Effector memory CD8-positive, alpha-beta T cell (primary cell): ENCODE results near the gene ASB12.
"Not testable (repeated sequence)": the region's sequence is repeated elsewhere in the genome, so short reads cannot be mapped to it uniquely, and the experiment has no call there.

ENCODE experiments used
- ATAC-seq: fragments of 150-1000 bp; cut with Tn5 transposase; replicated peaks from 2 replicates; pipeline ENCODE4 v1.10.0; 2021; ENCODE audit warnings: mild to moderate bottlenecking, moderate library complexity
- DNase-seq, 3 experiments: peaks; one replicate each; pipeline ENCODE4 v3.0.0; 2021
- H3K27ac Mint-ChIP-seq, 2 donors: one replicate each; pipeline ENCODE4 v1.8.0; 2022; ENCODE audit warnings: mild to moderate bottlenecking in 2 of 2, mixed read lengths in 2 of 2, moderate library complexity in 2 of 2
- H3K27me3 Mint-ChIP-seq, 2 donors: one replicate each; pipeline ENCODE4 v1.8.0; 2022; ENCODE audit warnings: mixed read lengths in 2 of 2
- H3K36me3 Mint-ChIP-seq: one replicate; pipeline ENCODE4 v1.8.0; 2022; ENCODE audit warnings: mild to moderate bottlenecking, moderate library complexity, mixed read lengths; ENCODE audit not compliant: insufficient read depth
- H3K4me1 Mint-ChIP-seq, 2 donors: one replicate each; pipeline ENCODE4 v1.8.0; 2022; ENCODE audit warnings: low read depth in 2 of 2, mixed read lengths in 2 of 2
- H3K4me3 Mint-ChIP-seq, 2 donors: one replicate each; pipeline ENCODE4 v1.8.0; 2022; ENCODE audit warnings: mild to moderate bottlenecking in 2 of 2, mixed read lengths in 2 of 2, moderate library complexity in 2 of 2
- H3K9me3 Mint-ChIP-seq, 2 donors: one replicate each; pipeline ENCODE4 v1.8.0; 2022; ENCODE audit warnings: mixed read lengths in 2 of 2
- total RNA-seq, 9 experiments: gene quantifications; one replicate each; lab custom pipeline; 2026; lab: John Stamatoyannopoulos, UW

ASB12 gene, protein sequence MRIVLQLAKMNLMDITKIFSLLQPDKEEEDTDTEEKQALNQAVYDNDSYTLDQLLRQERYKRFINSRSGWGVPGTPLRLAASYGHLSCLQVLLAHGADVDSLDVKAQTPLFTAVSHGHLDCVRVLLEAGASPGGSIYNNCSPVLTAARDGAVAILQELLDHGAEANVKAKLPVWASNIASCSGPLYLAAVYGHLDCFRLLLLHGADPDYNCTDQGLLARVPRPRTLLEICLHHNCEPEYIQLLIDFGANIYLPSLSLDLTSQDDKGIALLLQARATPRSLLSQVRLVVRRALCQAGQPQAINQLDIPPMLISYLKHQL
- 0 to 0.13 (median 0) reads per million in 9 experiments for total RNA-seq

DNA sequence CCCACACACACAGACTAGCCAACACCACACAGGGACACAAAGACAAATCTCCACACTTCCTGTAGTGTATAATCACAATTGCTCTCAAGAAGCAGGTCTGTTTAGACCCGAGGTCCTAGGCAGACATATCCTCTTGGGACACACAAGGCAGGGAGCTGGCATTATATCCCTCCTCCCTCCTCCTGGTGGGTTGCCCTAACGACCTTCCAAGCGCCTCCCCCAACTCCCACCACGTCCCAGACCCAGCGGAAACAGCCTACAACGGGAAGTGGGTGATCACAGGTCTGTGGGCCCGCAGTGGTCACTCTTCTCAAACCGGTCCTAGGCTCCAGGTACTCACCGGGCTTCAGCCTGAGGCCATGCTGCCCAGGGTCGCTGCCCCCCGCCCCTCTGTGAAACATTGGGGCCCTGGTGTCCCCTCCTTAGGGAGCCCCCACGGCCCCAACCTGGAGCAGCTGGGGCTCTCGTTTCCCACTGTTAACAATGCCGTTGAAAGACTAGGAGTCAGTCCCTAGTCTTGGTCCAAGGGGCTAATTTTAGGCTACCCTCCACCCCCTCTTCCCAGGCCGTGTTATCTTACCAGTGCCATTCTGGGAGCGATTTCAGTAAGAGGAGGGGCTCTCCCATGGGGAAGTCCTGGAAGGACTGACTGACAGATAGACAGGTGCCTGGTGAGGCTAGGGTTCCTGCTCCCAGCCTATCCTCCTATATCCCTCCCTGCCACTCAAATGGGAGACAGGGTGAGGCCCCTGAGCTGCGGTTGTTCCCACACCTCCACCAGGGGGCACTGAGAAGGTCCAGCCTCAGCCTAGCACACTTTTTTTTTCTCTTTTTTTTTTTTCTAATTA lies at the start of gene ASB12:
Gene ASB12, minus strand, starts transcription at position 485 of the 848 bp plus-strand sequence. CDS start 4,957 bp downstream, outside the sequence.
- H3K27me3 Mint-ChIP-seq, result no peaks in the 10 kb centered on the region
- no peaks in the 10 kb centered on the region for H3K36me3 Mint-ChIP-seq
- no peaks in the 10 kb centered on the region for H3K9me3 Mint-ChIP-seq
- ATAC-seq (no peak), DNase-seq (no peak)
- no peaks in the 10 kb centered on the region for H3K4me1 Mint-ChIP-seq
- no peak within 1 kb of the TSS for H3K27ac Mint-ChIP-seq
- H3K4me3 Mint-ChIP-seq, result no peak within 1 kb of the TSS

DNA sequence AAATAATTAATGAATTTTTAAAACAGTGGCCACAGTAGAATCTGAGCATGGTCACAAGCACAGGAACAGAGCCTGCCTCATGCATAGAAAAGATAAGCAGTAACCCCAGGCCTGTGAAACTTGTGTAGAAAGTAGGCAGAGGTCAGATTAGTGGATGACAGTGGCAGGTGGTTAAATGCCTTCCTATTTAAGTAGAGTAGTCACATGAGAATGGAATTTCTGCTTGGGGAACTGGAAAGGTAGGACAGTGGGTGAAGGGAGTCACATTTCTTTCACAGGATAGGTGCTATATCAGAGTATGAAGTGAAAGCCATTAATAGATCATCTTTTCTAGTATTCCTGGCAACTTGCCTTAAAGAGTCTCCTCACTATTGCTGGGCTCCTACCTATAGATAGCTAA lies 34.9 kb upstream of the ASB12 start:
- H3K36me3 Mint-ChIP-seq, result no peaks in the 10 kb centered on the region
- no peaks in the 10 kb centered on the region for H3K9me3 Mint-ChIP-seq
- no peaks in the 10 kb centered on the region for H3K27me3 Mint-ChIP-seq
- H3K4me1 Mint-ChIP-seq, result no peaks in the 10 kb centered on the region
- no peak overlapping the region for H3K4me3 Mint-ChIP-seq
- ATAC-seq (no peak), DNase-seq (no peak)
- no peak overlapping the region for H3K27ac Mint-ChIP-seq

DNA sequence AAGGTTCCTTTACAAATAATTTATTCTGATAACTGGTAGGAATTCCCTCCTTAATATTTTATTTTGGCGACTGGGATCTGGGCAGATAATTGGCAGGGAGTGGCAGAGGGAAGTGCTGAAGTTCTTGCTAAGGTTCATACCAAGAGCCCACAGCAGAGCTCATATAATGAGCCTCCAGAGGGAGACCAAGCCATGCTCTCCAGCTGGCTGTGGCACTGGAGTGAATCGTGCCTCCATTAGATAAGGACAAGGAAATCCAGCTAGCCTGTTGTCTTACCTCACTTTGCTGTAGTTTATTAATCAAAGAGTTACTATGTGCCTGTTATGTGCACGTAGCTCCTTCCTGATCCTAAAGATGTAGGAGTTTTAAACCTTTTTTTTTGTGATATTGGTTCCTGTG lies 1.3 kb downstream of the ASB12 start:
- Mint-ChIP-seq H3K27me3 (no peaks in the 10 kb centered on the region), H3K36me3 (no peaks in the 10 kb centered on the region), H3K4me1 (no peaks in the 10 kb centered on the region), H3K27ac (no peak overlapping the region), H3K4me3 (no peak overlapping the region), H3K9me3 (no peaks in the 10 kb centered on the region)
- DNase-seq, result no peak
- ATAC-seq, result no peak

DNA sequence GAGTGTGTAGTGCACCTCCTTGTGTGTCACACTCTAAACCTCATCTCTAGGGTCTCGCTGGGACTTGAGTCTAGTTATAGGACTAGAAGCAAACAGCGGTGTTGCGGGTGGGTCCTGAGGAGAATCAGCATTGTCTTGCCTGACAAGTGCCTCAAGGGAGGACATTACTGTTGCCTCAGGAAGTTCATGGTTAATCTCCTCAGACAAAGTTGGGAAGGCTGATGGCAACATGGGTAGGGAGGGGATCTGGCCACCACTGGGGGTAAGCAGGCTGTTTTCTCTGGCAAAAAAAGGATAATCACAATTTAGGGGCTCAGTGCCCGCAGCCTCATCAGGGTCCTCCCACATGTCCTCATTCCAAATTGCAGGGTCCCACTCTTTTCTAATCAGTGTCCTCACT lies 12.4 kb downstream of the ASB12 start:
- H3K4me1 Mint-ChIP-seq, result no peaks in the 10 kb centered on the region
- no peaks in the 10 kb centered on the region for H3K27me3 Mint-ChIP-seq
- H3K4me3 Mint-ChIP-seq, result no peak overlapping the region
- no peaks in the 10 kb centered on the region for H3K36me3 Mint-ChIP-seq
- H3K27ac Mint-ChIP-seq, result no peak overlapping the region
- no peaks in the 10 kb centered on the region for H3K9me3 Mint-ChIP-seq
- ATAC-seq, result no peak
- no peak for DNase-seq

DNA sequence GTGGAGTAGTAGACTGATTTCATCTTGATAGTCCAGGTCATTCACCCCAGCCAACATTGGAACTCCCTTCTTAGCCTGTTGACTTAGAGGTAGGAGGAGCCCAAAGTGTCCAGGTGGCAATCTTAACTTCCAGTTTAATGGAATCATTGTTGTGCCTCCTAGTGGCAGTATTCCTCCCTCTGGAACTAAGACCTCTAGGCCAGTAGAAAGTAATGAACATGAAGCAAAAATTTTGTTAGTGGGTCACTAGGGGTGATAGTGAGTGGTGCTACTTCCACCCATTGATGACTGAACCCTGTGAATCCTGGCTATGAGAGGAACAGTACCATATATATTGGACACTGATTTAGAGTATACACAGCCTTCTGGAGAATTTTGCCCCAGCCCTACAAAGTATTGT lies 16.4 kb downstream of the ASB12 start:
- not testable (repeated sequence) for H3K27me3 Mint-ChIP-seq, ATAC-seq, H3K4me3 Mint-ChIP-seq, H3K4me1 Mint-ChIP-seq, H3K9me3 Mint-ChIP-seq, H3K27ac Mint-ChIP-seq, H3K36me3 Mint-ChIP-seq, DNase-seq

DNA sequence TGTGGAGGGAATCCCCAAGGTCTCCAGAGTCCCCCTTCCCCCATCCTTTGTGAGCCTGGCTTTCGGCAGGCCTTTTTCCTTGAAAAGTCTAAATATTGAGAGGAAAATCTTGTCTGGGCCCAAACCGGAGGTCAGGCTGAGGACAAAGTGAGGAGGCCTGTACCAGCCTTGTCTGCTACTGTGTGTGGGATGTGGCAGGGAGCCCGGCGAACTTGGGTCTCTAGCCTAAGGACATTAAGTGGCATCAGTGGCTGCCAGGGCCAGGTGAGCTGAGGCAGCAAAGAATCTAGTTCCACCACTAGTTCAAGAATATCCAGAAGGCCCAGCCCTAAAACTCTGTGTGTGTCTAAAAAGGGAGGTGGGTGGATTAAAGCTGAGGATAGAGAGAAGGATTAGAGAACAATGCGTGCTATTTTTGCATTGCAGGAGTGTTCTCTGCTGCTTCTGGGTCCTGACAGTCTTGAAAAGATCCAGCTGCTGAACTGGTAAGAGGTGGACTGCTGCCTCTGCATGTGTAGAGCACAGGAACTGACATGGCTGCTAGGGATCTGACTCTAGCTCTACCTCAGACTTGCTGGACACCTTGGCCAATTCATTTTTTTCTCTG lies 23.7 kb downstream of the ASB12 start:
- H3K27ac Mint-ChIP-seq, result peak overlapping the region; percentile 90 to 94
- no peaks in the 10 kb centered on the region for H3K9me3 Mint-ChIP-seq
- peaks cover 5 to 8% of the 10 kb centered on the region in 2 donors for H3K4me1 Mint-ChIP-seq
- H3K36me3 Mint-ChIP-seq, result peaks cover 13% of the 10 kb centered on the region
- no peaks in the 10 kb centered on the region for H3K27me3 Mint-ChIP-seq
- ATAC-seq (no peak), DNase-seq (no peak)
- H3K4me3 Mint-ChIP-seq, result peak overlapping the region; percentile 86 to 91

DNA sequence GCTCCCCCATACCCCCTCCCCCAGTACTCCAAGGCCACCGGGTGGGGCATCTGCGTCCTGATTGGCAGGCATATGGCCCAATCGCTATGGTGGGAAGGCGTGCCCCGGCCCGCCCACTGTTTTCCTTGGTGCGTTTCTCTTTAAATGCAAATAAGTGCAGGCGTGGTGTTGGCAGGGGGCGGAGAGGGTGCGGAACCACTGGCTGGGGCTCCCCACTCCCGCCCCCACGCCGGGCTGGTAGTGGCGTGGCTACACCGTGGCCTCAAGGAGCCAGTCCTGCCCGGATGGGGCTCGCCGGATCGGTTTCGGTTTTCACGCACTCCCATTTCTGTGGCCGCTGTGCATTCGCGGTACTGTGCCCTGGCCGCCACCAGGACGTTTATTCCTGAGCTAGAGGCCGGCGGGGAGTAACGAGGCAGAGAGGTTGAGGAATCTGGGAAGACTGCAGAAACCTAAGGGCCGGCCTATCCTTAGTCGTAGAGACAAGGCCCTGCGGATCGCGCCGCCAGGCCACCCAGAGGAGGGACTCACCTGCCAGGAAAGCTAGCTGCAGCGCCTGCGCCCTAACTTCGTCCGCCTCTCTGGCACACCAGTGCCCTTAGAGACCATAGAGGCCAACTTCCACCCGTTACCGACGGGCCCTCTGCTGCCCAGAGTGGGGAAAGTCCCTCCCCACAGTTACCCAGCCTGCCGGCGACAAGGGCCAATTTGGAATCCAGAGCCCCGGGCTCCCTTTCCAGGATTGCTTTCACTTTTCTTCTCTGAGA lies 24.5 kb downstream of the ASB12 start:
- H3K27me3 Mint-ChIP-seq, result no peaks in the 10 kb centered on the region
- peak overlapping the region; percentile 90 to 94 for H3K27ac Mint-ChIP-seq
- DNase-seq, result peak; percentile 81 to 82 (median 82)
- H3K4me3 Mint-ChIP-seq, result peak overlapping the region; percentile 86 to 91
- peaks cover 13% of the 10 kb centered on the region for H3K36me3 Mint-ChIP-seq
- H3K9me3 Mint-ChIP-seq, result no peaks in the 10 kb centered on the region
- peaks cover 5 to 8% of the 10 kb centered on the region in 2 donors for H3K4me1 Mint-ChIP-seq
- peak; percentile 85 for ATAC-seq

DNA sequence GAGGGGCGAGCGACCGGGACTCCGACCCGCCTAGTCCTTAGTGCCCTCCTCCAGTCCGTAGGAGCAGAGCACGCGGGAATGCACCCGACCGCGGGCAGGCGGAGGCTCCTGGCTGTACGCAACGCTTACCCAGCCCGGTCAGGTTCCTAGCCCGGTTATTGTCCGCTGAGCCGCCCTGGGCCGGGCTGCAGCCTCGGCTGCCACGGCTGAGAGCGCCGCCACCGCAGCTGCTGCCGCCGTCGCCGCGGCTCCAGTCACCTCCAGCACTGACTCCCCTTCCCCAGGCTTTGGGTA lies 25.0 kb downstream of the ASB12 start, which contains the start of gene AMER1:
Gene AMER1, minus strand, starts transcription at position 268 of the 294 bp plus-strand sequence. CDS start 12,422 bp downstream, outside the sequence.
- Mint-ChIP-seq H3K4me1 (peaks cover 5 to 8% of the 10 kb centered on the region in 2 donors), H3K4me3 (peak within 1 kb of the TSS; percentile 86 to 91), H3K36me3 (peaks cover 13% of the 10 kb centered on the region), H3K27me3 (no peaks in the 10 kb centered on the region), H3K9me3 (no peaks in the 10 kb centered on the region), H3K27ac (peak within 1 kb of the TSS; percentile 90 to 94)
- DNase-seq, result no peak
- peak; percentile 43 for ATAC-seq

DNA sequence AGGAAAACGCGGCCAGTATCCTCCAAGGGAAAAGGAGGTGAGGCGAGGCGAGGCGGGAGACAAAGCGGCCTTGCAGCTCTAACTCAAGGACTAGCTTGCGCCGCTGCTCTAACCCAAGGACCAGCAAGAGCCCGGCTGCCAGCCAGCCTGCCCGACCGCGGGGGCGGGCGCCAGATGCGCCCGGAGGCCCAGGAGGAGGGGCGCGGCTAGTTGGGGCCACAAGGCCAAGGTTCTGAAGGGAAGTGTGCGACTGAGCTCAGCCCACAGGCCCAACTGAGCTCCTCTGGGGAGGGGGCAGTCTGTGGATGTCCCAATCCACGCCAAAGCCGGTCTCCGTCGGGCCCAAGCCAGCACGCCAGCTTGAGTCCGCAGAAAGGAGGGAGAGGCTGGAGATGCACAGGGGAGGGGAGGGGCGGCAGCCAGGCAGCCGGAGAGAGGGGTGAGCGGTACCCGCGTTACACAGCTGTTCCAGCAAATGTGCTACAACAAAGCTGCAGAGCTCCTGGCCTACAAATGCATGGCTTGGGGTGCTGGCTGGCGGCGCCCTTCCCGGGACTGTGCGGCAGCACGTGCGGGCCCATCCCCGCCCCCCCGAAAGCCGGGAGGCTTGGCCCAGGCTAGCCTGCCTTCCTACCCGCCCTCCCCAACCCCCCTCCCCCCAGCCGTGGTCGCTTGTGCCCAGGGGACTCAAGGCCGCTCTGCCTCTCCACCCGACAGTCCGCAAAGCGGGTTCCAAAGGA lies 25.5 kb downstream of the ASB12 start:
- Mint-ChIP-seq H3K36me3 (peaks cover 13% of the 10 kb centered on the region), H3K4me3 (peak overlapping the region; percentile 86 to 91), H3K4me1 (peaks cover 5 to 11% of the 10 kb centered on the region in 2 donors), H3K9me3 (no peaks in the 10 kb centered on the region), H3K27ac (peak overlapping the region in 1 of 2 donors; percentile 20), H3K27me3 (no peaks in the 10 kb centered on the region)
- ATAC-seq (no peak), DNase-seq (peak; percentile 0 to 2 (median 1))

DNA sequence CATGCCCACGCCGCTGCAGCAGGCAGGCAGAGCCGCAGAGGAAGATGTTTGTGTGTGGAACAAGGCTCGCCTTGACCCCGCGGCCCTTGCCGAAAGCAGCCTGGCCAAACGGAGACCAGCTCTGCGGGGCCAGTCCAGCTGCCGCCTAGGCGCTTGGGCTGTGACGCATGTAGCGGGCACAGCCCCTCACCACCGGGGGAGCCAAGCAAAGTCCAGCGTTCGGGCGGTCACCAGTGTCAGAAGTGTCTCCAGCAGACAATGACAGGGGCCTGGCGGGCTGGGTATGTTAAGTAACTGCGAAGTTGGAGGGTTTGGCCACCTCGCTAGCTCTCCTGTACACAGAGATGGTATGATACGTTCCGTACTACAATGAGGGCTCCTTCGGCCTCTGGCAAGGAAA lies 26.2 kb downstream of the ASB12 start:
- no peak for DNase-seq
- H3K4me3 Mint-ChIP-seq, result peak overlapping the region; percentile 58 to 86
- H3K36me3 Mint-ChIP-seq, result peaks cover 13% of the 10 kb centered on the region
- no peaks in the 10 kb centered on the region for H3K9me3 Mint-ChIP-seq
- H3K27me3 Mint-ChIP-seq, result no peaks in the 10 kb centered on the region
- ATAC-seq, result no peak
- peak overlapping the region in 1 of 2 donors; percentile 20 for H3K27ac Mint-ChIP-seq
- peaks cover 8 to 16% of the 10 kb centered on the region in 2 donors for H3K4me1 Mint-ChIP-seq

DNA sequence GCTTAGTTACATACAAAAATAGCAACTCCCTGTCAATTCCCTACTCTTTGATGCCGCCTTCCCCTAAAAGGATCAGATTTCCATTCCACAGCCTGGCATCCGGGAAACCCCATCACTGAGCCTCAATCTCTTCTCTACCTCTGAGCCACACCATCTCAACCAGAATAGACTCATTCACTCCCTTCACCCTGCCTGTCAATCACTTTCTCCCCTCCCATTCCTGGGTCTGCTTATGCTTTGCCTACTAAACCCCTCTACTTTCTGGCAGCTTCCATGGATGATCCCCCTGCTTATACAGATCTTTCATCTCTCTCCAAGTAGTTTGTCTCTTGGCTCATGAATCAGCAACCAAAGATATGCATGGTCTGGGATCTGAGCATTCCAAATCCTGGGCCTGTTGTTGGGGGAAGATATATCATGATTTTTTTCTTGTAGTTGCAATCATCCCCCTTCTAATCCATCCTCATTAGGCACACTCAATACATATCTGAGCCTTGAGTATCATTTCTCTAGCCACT lies 27.5 kb downstream of the ASB12 start:
- ATAC-seq (no peak), DNase-seq (no peak)
- Mint-ChIP-seq H3K9me3 (no peaks in the 10 kb centered on the region), H3K4me1 (peaks cover 8 to 22% of the 10 kb centered on the region in 2 donors), H3K36me3 (peaks cover 13% of the 10 kb centered on the region), H3K27ac (no peak overlapping the region), H3K4me3 (no peak overlapping the region), H3K27me3 (no peaks in the 10 kb centered on the region)

DNA sequence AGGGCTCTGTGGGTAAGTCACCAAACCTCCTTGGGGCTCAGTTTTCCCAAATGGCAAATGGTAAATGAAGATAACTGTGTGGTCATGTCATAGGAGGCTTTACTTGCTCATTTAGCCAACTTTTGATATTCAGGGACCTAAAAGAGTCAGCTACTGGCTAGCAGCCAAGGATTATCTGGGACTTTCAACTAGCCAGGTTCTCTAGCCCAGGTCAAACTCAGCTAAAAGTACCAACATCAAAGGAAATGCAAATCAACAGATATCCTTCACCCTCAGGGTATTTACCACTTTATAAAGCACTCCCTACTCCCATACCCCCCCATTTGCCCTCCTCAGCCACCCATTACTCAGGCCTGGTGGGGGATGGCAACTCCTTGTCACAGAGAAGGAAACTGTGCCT lies 32.4 kb downstream of the ASB12 start:
- no peaks in the 10 kb centered on the region for H3K9me3 Mint-ChIP-seq
- no peaks in the 10 kb centered on the region for H3K36me3 Mint-ChIP-seq
- H3K4me1 Mint-ChIP-seq, result peaks cover 3 to 19% of the 10 kb centered on the region in 2 donors
- no peak overlapping the region for H3K4me3 Mint-ChIP-seq
- no peaks in the 10 kb centered on the region for H3K27me3 Mint-ChIP-seq
- H3K27ac Mint-ChIP-seq, result no peak overlapping the region
- ATAC-seq (no peak), DNase-seq (no peak)
